GM19239 (cell line): ENCODE measurements around the gene CCDC116.
"Not testable (repeated sequence)": the region's sequence is repeated elsewhere in the genome, so short reads cannot be mapped to it uniquely, and the experiment has no call there.

Source experiments
- DNase-seq: peaks from one replicate; pipeline ENCODE4 v3.0.0; 2011; ENCODE audit warnings: low spot score; ENCODE audit not compliant: insufficient read length
- FAIRE-seq: peaks from 2 replicates; lab custom pipeline; 2011; peaks lifted over from hg19 to GRCh38; lab: Jason Lieb, UNC

The CCDC116 gene

DNA sequence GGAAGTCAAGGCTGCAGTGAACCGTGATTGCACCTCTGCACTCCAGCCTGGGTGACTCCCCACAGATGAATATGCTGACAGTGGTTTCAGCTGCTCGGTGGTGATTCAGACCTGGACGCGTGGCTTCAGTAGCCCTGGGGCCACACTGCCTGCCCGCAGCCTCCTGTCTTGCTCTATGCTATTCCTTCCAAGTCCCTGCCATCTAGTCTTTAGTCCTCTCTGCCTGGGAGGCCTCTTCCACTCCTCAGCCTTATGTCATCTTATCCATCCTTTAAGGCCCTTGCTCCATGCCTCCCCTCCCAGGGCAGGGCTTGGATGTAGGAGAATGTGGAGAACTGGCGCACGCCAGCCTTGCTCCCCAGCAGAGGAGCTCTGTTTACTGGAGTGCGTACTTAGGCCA is 25.8 kb upstream of the CCDC116 start:
- FAIRE-seq (no peak), DNase-seq (no peak)

DNA sequence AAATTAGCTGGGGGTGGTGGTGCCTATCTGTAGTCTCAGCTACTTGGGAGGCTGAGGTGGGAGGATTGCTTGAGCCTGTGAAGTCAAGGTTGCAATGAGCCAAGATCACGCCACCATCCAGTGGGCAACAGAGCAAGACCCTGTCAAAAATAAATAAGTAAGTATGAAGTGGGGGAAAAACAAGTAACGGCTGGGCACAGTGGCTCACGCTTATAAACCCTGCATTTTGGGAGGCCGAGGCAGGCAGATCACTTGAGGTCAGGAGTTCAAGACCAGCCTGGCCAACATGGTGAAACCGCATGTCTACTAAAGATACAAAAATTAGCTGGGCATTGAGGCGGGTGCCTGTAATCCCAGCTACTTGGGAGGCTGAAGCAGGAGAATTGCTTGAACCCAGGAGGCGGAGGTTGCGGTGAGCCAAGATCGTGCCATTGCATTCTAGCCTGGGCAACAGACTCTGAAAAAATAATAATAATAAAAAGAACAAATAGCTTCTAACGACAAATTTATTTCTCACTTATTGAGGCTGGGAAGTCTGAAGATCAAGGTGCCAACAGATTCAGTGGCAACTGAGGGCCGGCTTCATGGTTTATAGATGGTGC is 22.9 kb upstream of the CCDC116 start:
- FAIRE-seq, DNase-seq: not testable (repeated sequence)

- FAIRE-seq (no peak), DNase-seq (no peak)
These were observed 21.2 kb upstream of the CCDC116 start for GRCh38 chr22:21611210-21611977.

- no peak for FAIRE-seq
These were observed 19.7 kb upstream of the CCDC116 start for GRCh38 chr22:21612858-21613257.

DNA sequence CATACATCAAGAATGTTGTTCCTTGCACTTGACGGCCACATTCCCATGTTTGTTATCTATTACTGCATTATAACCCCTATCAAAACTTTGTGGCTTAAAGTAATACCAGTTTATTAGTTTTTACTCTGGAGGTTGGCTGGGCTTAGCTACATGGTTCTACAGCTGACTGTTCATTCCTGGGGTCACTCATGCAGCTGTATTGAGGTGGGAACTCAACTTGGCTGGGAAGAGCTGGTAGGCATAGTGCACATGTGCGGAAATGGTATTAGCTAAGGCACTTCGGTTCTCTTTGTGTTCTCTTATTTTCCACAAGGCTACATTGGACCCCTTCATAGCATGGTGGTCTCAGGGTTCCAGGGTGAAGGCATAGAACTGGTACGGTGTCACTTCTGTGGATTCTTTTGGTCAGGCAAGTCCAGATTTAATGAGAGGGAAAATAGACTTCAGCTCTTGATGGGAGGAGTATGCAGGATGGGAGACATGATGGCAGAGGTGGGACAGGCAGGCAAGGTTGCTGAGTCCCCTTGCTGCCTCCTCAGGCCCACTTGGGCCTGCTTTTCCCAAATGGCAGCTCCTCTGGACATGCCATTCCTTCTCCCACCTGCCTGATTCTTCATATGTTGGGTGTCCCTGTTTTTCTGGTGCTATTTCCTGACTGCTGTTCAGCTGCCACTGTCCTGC is 18.9 kb upstream of the CCDC116 start:
- DNase-seq (no peak), FAIRE-seq (no peak)

More at GRCh38 chr22:21612858-21613257, 19.7 kb upstream of the CCDC116 start:
- no peak for DNase-seq

DNA sequence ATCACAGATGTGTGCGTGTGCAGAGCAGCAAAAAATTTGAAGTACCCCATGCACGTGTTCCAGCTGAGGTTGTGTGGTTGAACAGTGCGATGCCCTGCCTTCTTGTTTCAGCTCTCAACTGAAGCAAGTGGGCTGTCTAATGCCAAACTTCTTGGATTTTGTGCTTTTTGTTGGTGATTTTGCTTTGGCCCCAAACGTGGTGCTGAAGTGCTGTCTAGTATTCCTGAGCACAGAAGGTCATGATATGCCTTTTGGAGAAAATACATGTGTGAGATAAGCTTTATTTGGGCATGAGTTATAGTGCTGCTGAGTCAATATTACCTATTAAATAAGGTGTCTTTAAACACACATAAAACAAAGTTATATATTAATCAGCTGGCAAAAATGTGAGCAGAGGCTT is 16.8 kb upstream of the CCDC116 start:
- DNase-seq (no peak), FAIRE-seq (no peak)

- FAIRE-seq, DNase-seq: not testable (repeated sequence)
These were observed 15.2 kb upstream of the CCDC116 start for GRCh38 chr22:21617337-21617736.

- FAIRE-seq (no peak), DNase-seq (no peak)
These were observed 11.5 kb upstream of the CCDC116 start for GRCh38 chr22:21621025-21621424.

DNA sequence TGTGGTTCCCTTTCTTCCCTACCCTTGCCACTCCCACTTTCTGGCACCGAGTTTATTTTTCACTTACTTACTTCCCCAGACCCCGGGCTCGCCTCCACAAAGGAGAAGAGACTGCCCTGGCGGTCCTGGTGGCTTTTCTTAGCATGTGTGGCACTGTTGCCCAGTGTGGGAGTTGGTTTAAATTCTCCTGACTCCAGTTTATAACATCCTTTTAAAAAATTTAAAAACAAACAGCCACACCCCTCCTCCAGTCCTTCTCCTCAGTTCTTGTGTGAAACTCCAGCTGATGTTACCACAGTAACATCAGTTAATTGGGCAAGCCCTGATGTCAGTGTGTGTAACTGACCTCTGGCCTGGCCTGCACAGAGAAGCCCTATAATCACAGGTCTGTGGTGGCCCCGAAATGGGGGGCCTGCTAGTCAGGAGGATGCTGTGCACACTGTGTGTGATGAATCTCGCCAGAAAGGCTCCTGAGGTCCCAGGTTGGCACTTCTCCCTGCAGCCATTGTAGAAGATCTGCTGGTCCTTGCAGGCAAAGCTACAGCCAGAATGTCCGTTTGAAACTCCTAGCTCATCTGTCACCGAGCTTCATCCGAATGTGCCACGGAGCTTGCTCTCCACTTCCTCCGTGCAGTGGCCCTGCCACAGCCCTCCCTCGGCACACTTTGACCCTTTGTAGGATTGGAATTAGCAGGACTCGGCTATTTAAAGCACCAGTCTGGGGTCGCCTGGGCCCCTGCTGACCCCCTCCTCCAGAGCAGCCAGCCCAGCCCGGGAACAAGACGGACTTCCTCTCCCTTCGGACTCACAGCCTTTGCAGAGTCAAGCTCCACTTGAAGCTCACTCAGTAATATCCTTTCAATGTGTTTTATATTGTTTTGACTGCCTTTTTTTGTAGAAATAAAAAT is 10.3 kb upstream of the CCDC116 start:
- no peak for FAIRE-seq

DNA sequence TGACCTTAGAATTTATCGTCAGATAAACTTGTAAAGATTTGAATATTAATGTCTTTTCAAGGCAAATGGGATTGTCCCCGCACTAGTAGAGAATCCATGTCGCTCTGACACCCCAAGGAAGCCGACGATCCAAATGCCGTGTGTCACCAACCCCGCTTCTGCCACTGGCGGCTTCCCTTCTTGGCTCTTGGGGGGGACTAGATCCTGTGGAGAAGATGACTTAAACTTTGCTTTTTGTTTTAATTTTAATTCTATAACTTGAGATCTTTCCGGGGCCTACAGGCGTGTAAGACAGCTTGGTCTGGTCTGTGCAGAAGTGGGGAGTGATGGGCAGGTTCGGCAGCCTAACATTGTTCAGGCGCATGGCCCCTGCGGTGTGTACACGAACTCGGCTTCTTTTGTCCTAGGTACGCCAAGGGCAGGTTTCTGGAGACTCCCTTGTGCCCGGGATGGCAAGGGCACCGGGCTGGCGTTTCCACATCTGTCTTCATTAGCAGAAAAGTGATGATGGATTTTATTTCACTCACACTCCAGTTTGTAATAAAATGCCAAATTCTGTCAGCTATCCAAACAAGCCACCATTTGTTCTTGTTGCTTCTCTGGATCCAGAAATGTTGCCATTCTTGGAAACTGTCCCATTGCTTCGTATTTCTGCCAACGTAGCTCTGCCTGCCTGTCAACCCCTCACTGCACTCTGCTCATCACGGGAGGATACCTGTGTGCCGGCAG is 9.5 kb upstream of the CCDC116 start:
- no peak for DNase-seq
- FAIRE-seq = no peak

More for the DNA sequence above, 10.3 kb upstream of the CCDC116 start:
- no peak for DNase-seq

DNA sequence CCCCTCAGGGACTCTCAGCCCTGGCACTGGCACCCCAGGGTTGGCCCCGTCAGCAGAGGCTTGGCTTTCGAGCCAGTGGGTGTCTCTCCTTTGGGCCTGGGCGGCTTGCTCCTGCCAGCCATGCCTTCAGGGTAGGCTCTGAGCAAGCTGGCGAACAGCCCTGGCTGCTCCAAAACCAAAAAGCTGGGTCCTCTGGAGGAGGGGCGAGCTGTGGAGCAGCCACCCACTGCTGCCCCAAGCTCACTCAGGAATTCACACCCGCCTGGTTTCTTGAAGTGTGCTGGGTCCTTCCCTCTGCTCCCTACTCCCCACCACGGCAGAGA is 9.0 kb upstream of the CCDC116 start:
- DNase-seq (no peak), FAIRE-seq (no peak)

GRCh38 chr22:21624120-21624879 is 8.3 kb upstream of the CCDC116 start:
- FAIRE-seq (no peak), DNase-seq (no peak)

DNA sequence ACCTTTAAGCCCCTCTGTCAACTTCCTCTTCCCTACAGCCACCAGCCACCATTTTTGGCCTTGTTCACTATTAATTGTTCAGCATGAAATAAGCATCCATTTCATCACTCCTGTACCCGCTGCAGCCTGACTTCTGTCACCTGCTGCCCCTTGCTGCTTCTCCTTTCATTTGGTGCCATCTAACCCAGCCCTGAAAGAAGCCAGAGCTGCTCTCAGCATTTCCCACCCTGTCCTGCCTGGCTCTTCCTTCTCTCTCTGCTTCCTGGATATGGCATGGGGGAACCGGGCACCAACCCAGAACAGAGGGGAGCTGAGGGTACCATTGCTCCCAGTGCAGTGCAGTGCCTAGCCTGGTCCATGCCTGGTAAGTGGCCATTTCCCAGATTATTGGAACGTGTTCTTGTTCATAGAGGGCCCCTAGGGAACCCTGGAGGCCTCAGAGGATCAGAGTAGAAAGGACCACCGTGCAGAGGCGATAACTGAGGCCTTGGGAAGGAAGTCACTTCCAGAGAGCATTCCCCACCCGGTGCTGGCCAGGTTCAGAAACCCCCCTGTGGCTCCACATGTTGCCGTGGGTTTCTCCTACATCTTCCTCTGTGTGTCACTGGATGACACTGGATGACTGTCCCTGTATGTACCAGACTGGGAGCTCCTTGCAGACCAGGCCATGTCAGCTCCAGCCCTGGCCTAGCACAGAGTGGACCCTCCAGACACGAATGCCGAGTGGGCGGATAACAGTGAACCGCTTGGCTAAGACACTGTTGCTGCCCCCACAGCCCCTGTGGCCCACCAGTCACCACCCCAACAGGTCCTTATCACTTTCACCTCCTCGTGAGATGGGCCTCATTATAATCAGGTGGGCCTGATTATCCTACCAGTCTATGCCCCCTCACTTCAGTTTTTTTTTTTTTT is 7.4 kb upstream of the CCDC116 start:
- FAIRE-seq = no peak
- DNase-seq = no peak

DNA sequence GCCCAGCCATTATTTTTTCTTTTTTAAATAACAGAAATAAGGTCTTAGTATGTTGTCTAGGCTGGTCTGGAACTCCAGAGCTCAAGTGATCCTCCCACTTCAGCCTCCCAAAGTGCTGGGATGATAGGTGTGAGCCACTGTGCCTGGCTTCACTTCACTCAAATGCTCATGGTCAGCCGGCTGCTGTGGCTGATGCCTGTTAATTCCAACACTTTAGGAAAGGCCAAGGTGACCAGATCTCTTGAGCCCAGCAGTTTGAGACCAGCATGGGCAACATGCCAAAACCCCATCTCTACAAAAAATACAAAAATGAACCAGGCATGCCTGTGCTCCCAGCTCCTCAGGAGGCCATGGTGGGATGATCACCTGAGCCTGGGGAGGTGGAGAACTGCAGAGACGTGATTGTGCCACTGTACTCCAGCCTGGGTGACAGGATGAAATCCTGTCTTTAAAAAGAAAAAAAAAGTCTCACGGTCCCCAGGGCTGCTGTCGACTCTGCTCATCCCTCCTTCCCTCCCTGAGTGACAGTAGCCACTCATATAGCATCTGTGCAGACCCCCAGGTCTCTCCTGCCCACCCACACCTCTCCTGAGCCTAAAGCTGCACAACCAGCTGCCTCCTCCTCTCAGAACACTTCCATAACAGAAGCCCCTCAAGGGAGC is 6.4 kb upstream of the CCDC116 start:
- FAIRE-seq = no peak

DNA sequence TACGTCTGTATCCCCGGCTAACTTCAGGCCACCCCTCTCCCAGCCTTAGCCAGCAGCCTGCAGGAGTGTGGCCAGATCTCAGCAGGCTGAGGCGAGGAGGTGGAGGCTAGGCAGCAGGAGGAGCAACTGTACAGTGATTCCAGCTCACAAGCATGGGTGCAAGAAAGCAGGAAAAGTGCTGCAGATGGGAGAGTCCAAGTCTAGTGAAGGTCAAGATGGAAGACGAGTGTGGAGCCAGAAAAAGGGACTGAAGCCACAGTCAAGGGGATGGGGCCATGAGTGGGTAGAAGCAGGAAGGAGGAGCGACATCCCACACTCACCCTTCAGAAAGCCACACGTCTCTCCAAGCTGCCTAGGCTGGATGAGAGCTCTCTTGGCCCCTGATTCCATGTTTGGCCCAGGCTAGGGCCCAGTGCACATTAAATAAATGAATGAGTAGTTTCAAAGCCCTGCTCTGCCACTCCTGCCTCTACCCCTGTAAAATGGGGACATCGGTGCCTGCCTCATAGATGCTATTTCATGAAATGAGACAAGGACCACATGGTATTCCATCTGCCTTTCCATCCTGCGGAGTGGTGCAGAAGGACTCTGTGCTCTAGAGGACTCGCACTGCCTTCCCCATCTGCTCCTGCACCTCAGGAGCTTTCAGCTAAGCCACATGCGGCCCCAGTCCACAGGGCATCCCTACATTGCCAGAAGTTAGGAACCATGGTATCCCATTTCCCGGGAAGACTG is 5.7 kb upstream of the CCDC116 start:
- DNase-seq = no peak
- FAIRE-seq = no peak

More for the DNA sequence above, 6.4 kb upstream of the CCDC116 start:
- no peak for DNase-seq

- no peak for DNase-seq
- FAIRE-seq = no peak
These were observed 3.9 kb upstream of the CCDC116 start for GRCh38 chr22:21628386-21629254.
